GM18861 (cell line): ENCODE results near the gene ABHD17B.
"Not testable (repeated sequence)": the region's sequence is repeated elsewhere in the genome, so short reads cannot be mapped to it uniquely, and the experiment has no call there.

Experiments
- ATAC-seq: cut with Tn5 transposase; IDR thresholded peaks from one replicate; pipeline ENCODE4 v1.9.1; 2021; ENCODE audit not compliant: unreplicated experiment

The ABHD17B gene

GRCh38 chr9:71911061-71911907, at the start of gene ABHD17B, which contains the start of gene C9orf85:
TSS of gene ABHD17B (minus strand) at chr9:71911193. CDS start at chr9:71875080, 36,113 bp downstream.
TSS of gene C9orf85 (plus strand) at chr9:71911639. CDS start at chr9:71911735, 96 bp downstream.
- peak; percentile 91 for ATAC-seq

GRCh38 chr9:71955300-71955915, 44.4 kb upstream of the ABHD17B start:
- ATAC-seq, result peak; percentile 57

DNA sequence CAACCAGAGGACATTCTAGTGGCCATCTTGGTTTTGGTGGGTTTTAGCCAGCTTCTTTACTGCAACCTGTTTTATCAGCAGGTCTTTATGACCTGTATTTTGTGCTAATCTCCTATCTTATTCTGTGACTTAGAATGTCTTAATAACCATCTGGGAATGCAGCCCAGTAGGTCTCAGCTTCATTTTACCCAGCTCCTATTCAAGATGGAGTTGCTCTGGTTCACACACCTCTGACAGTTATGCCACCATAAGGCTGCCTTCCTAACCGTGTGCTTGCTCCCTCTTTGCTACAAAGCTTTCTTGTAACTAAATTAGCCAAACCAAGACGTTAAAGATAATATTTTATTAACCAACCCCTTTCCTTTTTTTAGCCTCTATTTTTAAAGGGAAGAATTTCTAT, 43.7 kb upstream of the ABHD17B start:
- not testable (repeated sequence) for ATAC-seq

DNA sequence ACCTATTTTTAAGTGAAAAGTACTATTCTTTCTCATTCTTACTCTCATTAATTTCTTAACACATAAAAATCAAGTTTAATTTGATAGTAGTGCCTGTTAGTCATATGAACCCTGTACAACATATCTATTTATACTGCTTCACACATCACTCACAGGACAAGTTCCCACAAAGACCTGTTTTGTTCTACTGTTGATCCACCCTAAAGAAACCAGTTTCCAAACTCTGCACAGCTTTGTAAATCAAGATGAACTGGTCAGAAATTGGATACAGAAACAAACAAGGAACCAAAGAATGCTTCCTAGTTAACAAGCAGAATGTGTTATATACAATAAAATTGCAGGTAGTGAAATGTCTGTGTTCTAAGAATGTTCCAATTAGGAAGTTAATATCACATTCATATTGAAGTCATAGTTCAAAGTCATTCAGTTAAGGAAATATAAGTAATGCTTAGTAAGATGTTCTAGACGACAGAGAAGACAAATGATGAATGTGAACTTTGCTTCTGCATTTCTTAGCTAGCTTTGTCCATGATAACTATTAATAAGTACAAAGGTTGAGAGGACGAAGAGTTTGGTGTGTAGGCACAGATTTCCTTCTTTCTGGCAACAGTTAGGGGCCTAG, 33.9 kb upstream of the ABHD17B start:
- no peak for ATAC-seq

DNA sequence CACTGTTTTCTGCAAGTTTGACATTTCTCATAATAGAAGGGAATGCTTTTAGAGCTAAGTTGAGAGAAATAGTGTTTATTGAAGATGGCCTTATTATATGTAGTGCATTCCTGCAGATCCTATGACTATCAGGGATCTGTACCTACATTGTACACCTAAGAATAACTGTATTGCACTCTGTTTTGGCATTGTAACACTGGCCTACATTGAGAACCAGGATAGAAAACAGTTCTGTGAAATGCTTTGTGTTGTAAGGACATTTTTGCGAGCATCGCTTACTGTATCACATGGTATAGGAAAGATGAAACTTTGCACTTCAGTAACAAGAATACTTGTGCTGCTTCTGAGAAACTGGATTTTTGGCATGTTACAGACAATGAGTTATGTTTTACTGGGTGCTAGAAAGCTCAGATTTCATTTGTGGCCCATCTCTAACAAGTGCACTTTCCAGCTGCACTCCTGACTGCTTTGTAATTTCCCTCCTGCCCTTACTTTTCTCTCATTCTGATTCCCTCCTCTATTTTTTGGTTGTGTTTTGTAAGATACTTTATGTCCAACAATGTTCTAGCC, 31.1 kb upstream of the ABHD17B start:
- no peak for ATAC-seq

DNA sequence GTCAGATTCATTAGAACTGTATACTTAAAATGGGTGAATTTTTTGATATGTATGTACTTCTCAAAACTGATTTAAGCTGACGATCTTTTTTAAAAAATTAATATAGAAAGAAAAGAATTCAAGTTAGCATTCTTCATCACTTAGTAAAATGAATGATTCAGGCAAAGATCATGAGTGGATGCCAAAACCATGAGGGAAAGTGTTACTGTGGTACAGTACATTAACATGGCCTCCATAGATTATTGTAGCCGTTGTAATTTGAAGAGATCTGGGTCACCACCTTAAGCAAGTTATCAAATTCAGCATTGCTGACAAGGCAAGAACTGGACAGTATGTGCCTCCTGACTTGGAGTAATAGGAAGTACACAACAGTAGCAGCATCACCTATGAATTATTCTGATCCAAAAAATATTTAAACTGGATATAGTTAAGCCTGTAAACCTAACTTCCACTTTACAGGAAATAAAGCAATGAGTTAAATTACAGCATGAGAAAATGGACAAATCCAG, 30.1 kb upstream of the ABHD17B start:
- no peak for ATAC-seq

- ATAC-seq, result no peak
Observed at GRCh38 chr9:71937898-71938297, 26.9 kb upstream of the ABHD17B start.

GRCh38 chr9:71937070-71937625, 26.2 kb upstream of the ABHD17B start:
- ATAC-seq, result no peak

DNA sequence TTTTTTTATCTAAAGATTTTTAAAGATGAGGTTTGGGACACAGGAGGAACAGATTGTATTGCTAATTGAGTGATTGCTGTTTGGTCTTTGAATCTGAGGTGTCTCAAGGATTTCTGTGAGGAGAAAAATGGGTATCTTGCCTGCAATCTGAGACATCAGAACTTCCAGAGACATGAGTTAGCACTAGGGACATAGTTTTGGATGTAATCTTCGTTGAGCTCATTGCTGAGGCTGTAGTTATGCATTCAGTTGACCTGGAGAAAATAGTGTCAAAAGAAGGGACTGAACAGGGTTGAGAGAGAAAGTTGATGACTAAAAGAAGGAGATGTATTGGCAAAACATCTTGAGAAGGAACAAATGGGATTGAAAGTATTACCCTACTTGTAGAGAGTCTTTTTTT, 25.1 kb upstream of the ABHD17B start:
- ATAC-seq, result no peak

GRCh38 chr9:71931166-71931565, 20.2 kb upstream of the ABHD17B start:
- ATAC-seq, result no peak

GRCh38 chr9:71929791-71930440, 18.9 kb upstream of the ABHD17B start:
- ATAC-seq, result no peak

DNA sequence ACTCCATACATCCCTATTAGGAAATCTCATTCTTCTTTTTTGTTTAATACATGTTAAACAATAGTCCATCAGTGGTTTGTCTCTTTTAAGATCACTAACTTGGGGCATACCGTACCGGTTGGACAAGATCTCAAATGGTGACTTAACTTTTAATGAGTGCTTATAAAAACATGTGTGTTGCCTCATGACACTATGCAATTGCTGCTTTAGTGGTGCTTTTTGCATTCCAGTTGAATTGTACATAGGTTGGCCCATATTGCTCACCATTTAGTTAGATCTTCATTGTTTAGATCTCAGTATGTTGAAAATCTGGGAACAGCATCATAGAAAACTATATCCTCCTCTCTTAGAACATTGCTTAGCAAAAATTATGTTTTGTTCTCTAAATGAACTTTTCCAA, 18.2 kb upstream of the ABHD17B start:
- no peak for ATAC-seq

DNA sequence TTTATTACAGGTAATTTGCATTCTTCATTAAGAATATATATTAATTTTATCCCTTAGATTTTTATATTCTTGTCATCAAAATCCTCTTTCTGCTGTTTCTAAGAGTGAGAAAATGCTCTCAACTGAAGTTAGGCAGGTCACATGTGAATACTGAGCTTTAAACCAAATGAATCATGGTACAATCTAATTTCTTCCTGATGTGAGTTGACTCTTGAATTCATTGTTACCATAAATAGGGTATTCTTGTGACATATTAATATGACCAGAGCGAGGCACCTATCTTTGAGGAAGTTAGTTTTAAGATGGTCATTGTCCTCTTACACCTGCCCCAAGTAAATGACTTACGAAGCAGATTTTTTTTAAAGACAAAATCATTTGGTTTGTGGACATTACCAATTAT, 17.8 kb upstream of the ABHD17B start:
- ATAC-seq, result no peak

DNA sequence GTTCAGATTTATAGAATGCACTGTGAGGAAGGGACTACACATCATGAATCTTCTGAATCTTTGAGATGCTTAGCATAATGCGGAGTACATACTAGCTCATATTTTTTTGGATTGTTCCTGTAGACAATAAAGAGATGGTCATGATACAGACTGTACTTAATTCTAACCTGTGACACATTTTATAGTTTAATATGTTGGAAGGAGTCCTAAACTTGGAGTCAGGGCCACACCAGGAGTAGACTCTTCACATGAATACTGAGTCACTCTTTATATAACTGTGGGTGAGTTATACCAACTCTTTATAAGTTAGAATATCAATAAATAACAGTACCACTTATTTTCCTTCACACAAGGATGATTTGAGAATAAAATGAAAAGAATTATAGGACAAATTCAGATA, 17.4 kb upstream of the ABHD17B start:
- ATAC-seq, result no peak

DNA sequence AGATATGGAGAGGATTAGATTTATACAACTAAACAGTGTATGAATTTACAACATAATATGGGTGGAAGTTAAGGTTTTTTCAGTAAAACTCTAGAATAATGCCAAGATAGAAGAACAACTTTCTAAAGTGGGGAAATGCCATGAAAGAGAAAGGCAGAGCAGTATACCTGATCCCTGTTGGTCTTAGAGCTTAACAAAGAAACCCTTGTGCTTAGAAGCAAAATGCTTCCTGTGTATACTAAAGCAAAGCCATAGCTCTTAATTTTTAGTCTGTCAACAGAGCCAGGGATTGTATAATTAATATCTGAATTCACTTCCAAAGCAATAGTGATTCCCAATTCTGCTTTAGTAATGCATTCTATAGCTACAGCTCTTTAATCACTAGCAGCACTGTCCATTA, 14.8 kb upstream of the ABHD17B start:
- no peak for ATAC-seq

- no peak for ATAC-seq
Observed at GRCh38 chr9:71924576-71924975, 13.6 kb upstream of the ABHD17B start.

- ATAC-seq, result no peak
Observed at GRCh38 chr9:71921190-71921814, 10.3 kb upstream of the ABHD17B start.

GRCh38 chr9:71920456-71921189, 9.6 kb upstream of the ABHD17B start:
- no peak for ATAC-seq

DNA sequence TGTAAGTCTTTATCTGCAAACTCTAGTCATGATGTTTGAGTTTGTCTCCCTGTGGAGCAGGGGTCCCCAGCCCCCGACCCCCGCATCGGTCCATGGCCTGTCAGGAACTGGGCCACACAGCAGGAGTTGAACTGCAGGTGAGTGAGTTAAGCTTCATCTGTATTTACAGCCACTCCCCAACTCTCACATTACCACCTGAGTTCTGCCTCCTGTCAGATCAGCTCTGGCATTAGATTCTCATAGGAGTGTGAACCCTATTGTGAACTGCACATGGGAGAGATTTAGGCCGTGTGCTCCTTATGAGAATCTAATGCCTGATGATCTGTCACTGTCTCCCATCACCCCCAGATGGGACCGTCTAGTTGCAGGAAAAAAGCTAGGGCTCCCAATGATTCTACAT, 7.4 kb upstream of the ABHD17B start:
- no peak for ATAC-seq
